GM23248 (cell line): ENCODE results near the gene TMCO4.

ENCODE experiments used
- EZH2 ChIP-seq: fragments of 200-600 bp; sonication (generic); IDR thresholded peaks from 2 replicates; pipeline ENCODE4 v1.6.1; 2018; ENCODE audit warnings: antibody characterized with exemption, mild to moderate bottlenecking; ENCODE audit not compliant: insufficient read depth, poor library complexity, severe bottlenecking
- EZH2phosphoT487 ChIP-seq: fragments of 200-600 bp; sonication (generic); IDR thresholded peaks from 2 replicates; pipeline ENCODE4 v1.6.1; 2018; ENCODE audit warnings: antibody characterized with exemption, moderate library complexity, mild to moderate bottlenecking, low read depth; ENCODE audit not compliant: insufficient read depth

DNA sequence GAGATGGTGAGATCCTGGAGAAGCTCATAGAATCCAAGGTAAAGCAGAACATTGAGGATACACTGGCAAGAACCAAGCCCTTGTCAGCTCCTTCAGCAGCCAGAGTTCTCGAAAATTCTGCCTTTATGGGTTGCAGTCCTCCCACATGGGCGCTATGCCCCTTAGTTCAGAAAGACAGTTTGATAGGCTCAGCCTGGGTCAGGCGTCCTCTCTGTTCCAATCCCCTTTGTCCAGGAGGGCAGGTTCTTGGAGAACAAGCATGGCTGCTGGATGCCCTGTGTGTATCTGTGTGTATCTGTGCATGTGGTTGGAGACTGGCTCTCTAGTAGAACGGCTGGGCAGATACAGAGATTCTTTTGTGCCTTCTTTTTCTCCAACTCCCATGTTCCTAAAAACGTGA lies 163.7 kb downstream of the TMCO4 start:
- TF ChIP-seq EZH2 (no peak), EZH2phosphoT487 (no peak)
